Epithelial cell of proximal tubule (primary cell): ENCODE results near the gene PITX1. TPM values are rescaled to one million over a fixed set of nuclear protein-coding genes. Genes with fewer than 3 reads are reported as not detected.

Experiments used
- DNase-seq: peaks from one replicate; pipeline ENCODE4 v3.0.0-alpha.2; 2011; ENCODE audit warnings: low read depth
- H3K4me3 ChIP-seq: 2 replicates; pipeline ENCODE4 v1.5.1; 2011; ENCODE audit warnings: low read depth, mild to moderate bottlenecking, low read length
- CTCF ChIP-seq: conservative IDR thresholded peaks from 2 replicates; pipeline ENCODE4 v1.5.1; 2012; ENCODE audit warnings: low read depth, mild to moderate bottlenecking, low read length
- total RNA-seq: library from RNA; depleted of rRNA; stranded (reverse); fragments of >200 nt; gene quantifications from 2 replicates; pipeline ENCODE4 v1.2.3, GENCODE V29; 2015

PITX1 gene
- total RNA-seq, 1 donor from 2014 or later, result 1.6 TPM

- no peak for DNase-seq
- no peak overlapping the region for H3K4me3 ChIP-seq
- no peak for TF ChIP-seq CTCF
Measured at GRCh38 chr5:135039271-135040033, 5.4 kb upstream of the PITX1 start.

- no peak for TF ChIP-seq CTCF
- no peak overlapping the region for H3K4me3 ChIP-seq
- no peak for DNase-seq
Measured at GRCh38 chr5:135038813-135039270, 4.8 kb upstream of the PITX1 start.

GRCh38 chr5:135038205-135038812, 4.3 kb upstream of the PITX1 start:
- TF ChIP-seq CTCF, result no peak
- H3K4me3 ChIP-seq, result no peak overlapping the region
- no peak for DNase-seq

GRCh38 chr5:135037519-135038204, 3.6 kb upstream of the PITX1 start:
- no peak for DNase-seq
- TF ChIP-seq CTCF, result no peak
- no peak overlapping the region for H3K4me3 ChIP-seq

- TF ChIP-seq CTCF, result no peak
- DNase-seq, result no peak
- no peak overlapping the region for H3K4me3 ChIP-seq
Measured at GRCh38 chr5:135036405-135036804, 2.4 kb upstream of the PITX1 start.

- no peak for TF ChIP-seq CTCF
- no peak for DNase-seq
- no peak overlapping the region for H3K4me3 ChIP-seq
Measured at GRCh38 chr5:135035678-135036030, 1.6 kb upstream of the PITX1 start.
